ENCODE results near the gene TBXA2R.

The TBXA2R gene

GRCh38 chr19:3555653-3556422 is 50.8 kb downstream of the TBXA2R start:
- TF ChIP-seq CTCF (IDR thresholded peaks at IDR 0.05; ENCODE audit: insufficient read depth, missing control alignments): no peak
- FAIRE-seq (no peak), DNase-seq (ENCODE audit: insufficient read length, low spot score) (no peak)

GRCh38 chr19:3554254-3555083 is 52.2 kb downstream of the TBXA2R start:
- DNase-seq (ENCODE audit: insufficient read length, low spot score): no peak
- FAIRE-seq: no peak

GRCh38 chr19:3551792-3552095 is 54.9 kb downstream of the TBXA2R start:
- no peak for TF ChIP-seq CTCF (IDR thresholded peaks at IDR 0.05; ENCODE audit: insufficient read depth, missing control alignments)
- no peak for DNase-seq (ENCODE audit: insufficient read length, low spot score)

More at GRCh38 chr19:3554254-3555083, 52.2 kb downstream of the TBXA2R start:
- no peak for TF ChIP-seq CTCF (IDR thresholded peaks at IDR 0.05; ENCODE audit: insufficient read depth, missing control alignments)

GRCh38 chr19:3550947-3551791 is 55.5 kb downstream of the TBXA2R start:
- DNase-seq (ENCODE audit: insufficient read length, low spot score): no peak
- TF ChIP-seq CTCF (IDR thresholded peaks at IDR 0.05; ENCODE audit: insufficient read depth, missing control alignments): no peak
- no peak for FAIRE-seq

More at GRCh38 chr19:3551792-3552095, 54.9 kb downstream of the TBXA2R start:
- no peak for FAIRE-seq

- DNase-seq (ENCODE audit: insufficient read length, low spot score): no peak
- FAIRE-seq: no peak
- no peak for TF ChIP-seq CTCF (IDR thresholded peaks at IDR 0.05; ENCODE audit: insufficient read depth, missing control alignments)
These were observed 56.9 kb downstream of the TBXA2R start for GRCh38 chr19:3549816-3550215.

- no peak for TF ChIP-seq CTCF (IDR thresholded peaks at IDR 0.05; ENCODE audit: insufficient read depth, missing control alignments)
- FAIRE-seq (no peak), DNase-seq (ENCODE audit: insufficient read length, low spot score) (no peak)
These were observed 58.1 kb downstream of the TBXA2R start for GRCh38 chr19:3548606-3549005.

Measured in D721Med (cell line).